Dedifferentiated amniotic fluid mesenchymal stem cell (primary cell): ENCODE data around the gene RGS2.

Experiments
- DNase-seq: peaks from one replicate; pipeline ENCODE4 v3.0.0-alpha.2; 2016; ENCODE audit errors: extremely low spot score

The RGS2 gene

DNA sequence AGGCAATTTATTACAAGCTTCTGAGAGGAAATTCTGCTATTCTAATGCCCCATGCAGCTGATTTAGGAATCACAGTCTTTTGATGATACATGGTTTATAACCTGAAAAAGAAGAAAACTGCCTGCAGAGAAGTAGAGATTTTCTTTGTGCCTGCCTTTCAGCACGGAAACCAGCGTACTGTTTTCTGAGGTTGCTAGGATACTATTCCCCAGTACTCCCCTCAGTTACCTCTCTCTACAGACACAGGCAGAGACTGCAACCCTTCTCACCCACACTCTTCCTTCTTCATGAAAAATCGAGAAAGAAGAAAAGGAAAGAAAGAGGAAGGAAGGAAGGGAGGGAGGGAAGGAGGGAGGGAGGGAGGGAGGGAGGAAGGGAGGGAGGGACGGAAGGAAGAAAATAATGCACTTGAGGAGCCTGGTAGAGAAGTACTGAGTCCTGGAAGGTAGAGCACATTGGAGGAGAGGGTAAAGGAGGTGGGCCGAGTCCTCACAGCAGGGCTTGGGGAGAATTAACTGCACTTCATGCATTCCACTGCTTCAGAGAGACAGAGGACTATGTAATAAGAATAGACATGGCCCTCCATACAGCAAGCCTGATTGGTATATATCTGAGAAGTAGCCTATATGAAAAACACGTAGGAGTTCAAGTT is 21.9 kb downstream of the RGS2 start:
- DNase-seq = no peak

DNA sequence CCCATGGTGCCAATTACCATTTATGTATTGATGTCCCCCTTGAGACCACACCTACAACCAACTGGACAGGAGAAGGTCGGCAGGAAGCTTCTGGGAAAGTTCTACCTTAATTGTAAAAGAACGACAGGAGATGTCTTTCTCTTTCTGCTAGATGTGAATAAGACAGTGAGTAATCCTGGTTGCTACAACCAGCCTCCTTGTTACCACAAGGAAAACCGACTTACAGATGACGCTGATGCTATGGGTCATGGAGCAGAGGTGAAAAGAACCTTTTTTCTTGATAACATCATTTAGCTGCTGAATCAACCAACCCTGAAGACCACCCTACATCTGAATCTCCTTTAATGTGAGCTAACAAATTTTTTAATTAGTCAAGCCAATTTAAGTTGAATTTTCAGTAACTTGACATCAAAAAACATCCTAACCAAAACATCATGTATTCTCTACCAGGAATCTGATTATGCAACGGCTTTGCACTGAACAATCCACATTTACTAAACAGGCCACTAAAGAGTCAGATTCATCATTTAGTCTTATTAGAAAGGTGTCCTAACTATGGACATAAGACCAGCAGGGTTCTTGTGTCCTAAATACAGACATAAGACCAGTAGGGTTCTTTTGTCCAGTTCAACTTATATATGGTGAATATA is 23.0 kb downstream of the RGS2 start:
- no peak for DNase-seq

DNA sequence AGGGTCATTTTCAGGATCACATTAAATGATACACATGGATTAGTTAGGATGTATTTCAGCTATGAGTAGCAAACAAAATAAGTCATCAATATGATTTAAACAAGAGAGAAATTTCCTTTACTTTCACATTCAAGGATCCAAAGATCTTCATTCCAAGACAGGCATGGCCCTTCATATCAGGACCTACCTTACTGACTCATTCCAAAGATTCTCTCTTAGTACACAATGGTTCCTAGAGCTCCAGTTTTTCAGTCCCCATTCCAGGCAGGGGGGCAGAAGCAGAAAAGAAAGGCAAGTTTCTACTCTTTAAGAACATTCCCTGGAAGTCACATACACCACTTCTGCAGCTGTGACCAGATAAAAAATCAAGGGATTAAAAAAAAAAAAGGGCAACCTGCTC is 23.7 kb downstream of the RGS2 start:
- DNase-seq = no peak

- no peak for DNase-seq
These were observed 26.3 kb downstream of the RGS2 start for GRCh38 chr1:192835116-192835515.

GRCh38 chr1:192839162-192840066 is 30.6 kb downstream of the RGS2 start:
- no peak for DNase-seq

GRCh38 chr1:192844360-192844759 is 35.5 kb downstream of the RGS2 start:
- DNase-seq = no peak

GRCh38 chr1:192846950-192847349 is 38.1 kb downstream of the RGS2 start:
- DNase-seq = no peak

DNA sequence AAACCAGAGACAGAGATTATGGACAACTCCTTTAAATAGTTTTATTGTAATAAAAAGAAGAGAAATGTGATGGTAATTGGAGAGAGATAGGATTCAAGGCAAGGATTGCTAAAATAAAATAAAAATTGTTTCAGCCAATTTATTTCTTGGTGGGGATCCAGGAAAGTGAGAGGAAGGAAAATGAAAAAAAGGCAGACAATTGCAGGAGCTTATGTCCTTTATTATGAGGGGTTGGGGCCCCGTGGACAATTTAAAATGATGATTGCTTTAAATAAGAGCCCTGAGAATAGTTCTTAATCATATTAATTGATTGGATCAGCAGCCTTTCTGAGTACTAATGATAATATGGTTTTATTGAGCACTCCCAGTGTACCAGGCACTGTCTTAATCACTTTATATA is 40.2 kb downstream of the RGS2 start:
- no peak for DNase-seq

- no peak for DNase-seq
These were observed 40.6 kb downstream of the RGS2 start for GRCh38 chr1:192849442-192849841.

- no peak for DNase-seq
These were observed 43.4 kb downstream of the RGS2 start for GRCh38 chr1:192852001-192852947.

- DNase-seq = no peak
These were observed 49.6 kb downstream of the RGS2 start for GRCh38 chr1:192858456-192858855.

DNA sequence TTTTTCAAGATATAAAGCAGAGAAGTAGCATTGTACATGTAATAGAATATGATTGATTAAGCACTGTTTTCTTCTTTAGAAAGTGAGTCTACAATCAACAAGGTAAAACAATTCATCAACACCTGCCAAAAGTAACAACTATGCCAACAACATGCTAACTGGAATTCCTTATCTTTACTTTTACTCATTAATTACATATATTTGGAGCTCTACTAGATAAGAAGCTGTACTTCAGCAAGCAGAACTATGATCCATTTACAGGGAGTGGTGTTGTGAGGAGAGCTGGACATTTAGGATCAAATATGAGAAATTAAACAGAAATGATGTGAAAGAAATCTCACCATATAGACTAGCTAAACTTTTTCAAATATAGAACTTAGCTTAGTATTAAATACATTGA is 51.0 kb downstream of the RGS2 start:
- no peak for DNase-seq

GRCh38 chr1:192860478-192861185 is 51.8 kb downstream of the RGS2 start:
- no peak for DNase-seq

DNA sequence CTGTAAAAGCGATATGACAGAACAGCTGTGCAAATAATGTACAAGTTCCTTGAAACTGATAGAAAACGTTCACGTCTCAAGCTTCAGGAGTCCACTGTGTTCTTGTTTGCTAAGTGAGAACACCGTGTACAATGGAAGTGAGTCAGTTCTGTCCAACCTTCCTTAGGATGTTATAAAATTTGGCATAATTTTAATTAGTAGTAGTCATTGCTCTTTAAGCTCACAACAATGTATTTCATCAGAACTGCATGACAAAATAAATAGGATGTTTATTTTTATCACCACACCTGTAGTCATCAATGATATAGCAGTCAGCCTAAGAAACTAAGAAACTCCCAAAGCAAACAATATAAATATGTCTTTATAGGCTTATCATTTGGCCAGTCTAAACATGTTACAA is 53.0 kb downstream of the RGS2 start:
- DNase-seq = no peak
